ENCODE measurements around the gene FAM13C.

DNA sequence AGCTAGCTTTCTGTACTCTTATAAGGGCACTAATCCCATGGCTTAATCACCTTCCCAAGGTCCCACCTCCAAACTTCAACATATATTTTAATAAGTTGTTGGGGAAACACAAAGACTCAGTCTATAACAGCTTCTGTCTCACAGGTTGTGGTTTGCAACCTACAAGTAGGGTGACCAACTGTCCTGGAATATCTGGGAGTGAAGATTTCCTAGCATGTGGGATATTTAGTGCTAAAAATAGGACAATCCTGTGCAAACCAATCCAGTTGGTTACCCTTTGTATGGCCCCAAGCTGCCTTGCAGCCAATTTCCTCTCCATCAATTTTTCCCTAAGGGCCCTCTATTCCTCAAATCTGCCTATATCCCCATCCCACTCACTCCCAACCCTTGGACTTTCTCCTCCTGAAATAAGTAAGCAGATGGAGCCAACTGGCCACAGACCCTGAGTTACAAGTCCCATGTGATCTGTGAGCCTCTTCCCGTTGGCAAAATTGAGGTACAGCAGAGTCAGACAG, 82.3 kb downstream of the FAM13C start:
- TF ChIP-seq, protein P1, sequence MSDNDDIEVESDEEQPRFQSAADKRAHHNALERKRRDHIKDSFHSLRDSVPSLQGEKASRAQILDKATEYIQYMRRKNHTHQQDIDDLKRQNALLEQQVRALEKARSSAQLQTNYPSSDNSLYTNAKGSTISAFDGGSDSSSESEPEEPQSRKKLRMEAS (CRISPR knock-in tag; IDR thresholded peaks at IDR 0.05): no peak
- TF ChIP-seq, protein P2, sequence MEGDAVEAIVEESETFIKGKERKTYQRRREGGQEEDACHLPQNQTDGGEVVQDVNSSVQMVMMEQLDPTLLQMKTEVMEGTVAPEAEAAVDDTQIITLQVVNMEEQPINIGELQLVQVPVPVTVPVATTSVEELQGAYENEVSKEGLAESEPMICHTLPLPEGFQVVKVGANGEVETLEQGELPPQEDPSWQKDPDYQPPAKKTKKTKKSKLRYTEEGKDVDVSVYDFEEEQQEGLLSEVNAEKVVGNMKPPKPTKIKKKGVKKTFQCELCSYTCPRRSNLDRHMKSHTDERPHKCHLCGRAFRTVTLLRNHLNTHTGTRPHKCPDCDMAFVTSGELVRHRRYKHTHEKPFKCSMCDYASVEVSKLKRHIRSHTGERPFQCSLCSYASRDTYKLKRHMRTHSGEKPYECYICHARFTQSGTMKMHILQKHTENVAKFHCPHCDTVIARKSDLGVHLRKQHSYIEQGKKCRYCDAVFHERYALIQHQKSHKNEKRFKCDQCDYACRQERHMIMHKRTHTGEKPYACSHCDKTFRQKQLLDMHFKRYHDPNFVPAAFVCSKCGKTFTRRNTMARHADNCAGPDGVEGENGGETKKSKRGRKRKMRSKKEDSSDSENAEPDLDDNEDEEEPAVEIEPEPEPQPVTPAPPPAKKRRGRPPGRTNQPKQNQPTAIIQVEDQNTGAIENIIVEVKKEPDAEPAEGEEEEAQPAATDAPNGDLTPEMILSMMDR (IDR thresholded peaks at IDR 0.05 in 2 of 3, conservative IDR thresholded peaks at IDR 0.05 in 1 of 3; ENCODE audit: insufficient read depth in 2 of 3, low read depth in 1 of 3, low read length in 3 of 3): no peak
- TF ChIP-seq KDM5B (IDR thresholded peaks at IDR 0.05; ENCODE audit: insufficient replicate concordance, low read depth, low read length): no peak
- TF ChIP-seq, protein P3, sequence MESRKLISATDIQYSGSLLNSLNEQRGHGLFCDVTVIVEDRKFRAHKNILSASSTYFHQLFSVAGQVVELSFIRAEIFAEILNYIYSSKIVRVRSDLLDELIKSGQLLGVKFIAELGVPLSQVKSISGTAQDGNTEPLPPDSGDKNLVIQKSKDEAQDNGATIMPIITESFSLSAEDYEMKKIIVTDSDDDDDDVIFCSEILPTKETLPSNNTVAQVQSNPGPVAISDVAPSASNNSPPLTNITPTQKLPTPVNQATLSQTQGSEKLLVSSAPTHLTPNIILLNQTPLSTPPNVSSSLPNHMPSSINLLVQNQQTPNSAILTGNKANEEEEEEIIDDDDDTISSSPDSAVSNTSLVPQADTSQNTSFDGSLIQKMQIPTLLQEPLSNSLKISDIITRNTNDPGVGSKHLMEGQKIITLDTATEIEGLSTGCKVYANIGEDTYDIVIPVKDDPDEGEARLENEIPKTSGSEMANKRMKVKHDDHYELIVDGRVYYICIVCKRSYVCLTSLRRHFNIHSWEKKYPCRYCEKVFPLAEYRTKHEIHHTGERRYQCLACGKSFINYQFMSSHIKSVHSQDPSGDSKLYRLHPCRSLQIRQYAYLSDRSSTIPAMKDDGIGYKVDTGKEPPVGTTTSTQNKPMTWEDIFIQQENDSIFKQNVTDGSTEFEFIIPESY (CRISPR knock-in tag; IDR thresholded peaks at IDR 0.05): no peak
- no peak for TF ChIP-seq ZNF398 (CRISPR knock-in tag; IDR thresholded peaks at IDR 0.05)
- no peak for TF ChIP-seq YY1 (IDR thresholded peaks at IDR 0.05; ENCODE audit: borderline replicate concordance in 1 of 3, control insufficient read depth in 1 of 3, extremely low read depth in 1 of 3, insufficient read depth in 3 of 3, insufficient read length in 1 of 3, insufficient replicate concordance in 2 of 3, low read depth in 1 of 3, low read length in 2 of 3)
- TF ChIP-seq CEBPG (CRISPR knock-in tag; IDR thresholded peaks at IDR 0.05): no peak
- TF ChIP-seq CEBPG (tag; conservative IDR thresholded peaks at IDR 0.05 in 1 of 2, IDR thresholded peaks at IDR 0.05 in 1 of 2): no peak
- TF ChIP-seq, protein P4, sequence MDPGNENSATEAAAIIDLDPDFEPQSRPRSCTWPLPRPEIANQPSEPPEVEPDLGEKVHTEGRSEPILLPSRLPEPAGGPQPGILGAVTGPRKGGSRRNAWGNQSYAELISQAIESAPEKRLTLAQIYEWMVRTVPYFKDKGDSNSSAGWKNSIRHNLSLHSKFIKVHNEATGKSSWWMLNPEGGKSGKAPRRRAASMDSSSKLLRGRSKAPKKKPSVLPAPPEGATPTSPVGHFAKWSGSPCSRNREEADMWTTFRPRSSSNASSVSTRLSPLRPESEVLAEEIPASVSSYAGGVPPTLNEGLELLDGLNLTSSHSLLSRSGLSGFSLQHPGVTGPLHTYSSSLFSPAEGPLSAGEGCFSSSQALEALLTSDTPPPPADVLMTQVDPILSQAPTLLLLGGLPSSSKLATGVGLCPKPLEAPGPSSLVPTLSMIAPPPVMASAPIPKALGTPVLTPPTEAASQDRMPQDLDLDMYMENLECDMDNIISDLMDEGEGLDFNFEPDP (CRISPR knock-in tag; IDR thresholded peaks at IDR 0.05): no peak
- no peak for TF ChIP-seq RCOR1 (IDR thresholded peaks at IDR 0.05; ENCODE audit: borderline replicate concordance in 1 of 2, low read depth in 2 of 2, low read length in 2 of 2)
- TF ChIP-seq, protein P5, sequence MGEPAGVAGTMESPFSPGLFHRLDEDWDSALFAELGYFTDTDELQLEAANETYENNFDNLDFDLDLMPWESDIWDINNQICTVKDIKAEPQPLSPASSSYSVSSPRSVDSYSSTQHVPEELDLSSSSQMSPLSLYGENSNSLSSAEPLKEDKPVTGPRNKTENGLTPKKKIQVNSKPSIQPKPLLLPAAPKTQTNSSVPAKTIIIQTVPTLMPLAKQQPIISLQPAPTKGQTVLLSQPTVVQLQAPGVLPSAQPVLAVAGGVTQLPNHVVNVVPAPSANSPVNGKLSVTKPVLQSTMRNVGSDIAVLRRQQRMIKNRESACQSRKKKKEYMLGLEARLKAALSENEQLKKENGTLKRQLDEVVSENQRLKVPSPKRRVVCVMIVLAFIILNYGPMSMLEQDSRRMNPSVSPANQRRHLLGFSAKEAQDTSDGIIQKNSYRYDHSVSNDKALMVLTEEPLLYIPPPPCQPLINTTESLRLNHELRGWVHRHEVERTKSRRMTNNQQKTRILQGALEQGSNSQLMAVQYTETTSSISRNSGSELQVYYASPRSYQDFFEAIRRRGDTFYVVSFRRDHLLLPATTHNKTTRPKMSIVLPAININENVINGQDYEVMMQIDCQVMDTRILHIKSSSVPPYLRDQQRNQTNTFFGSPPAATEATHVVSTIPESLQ (CRISPR knock-in tag; IDR thresholded peaks at IDR 0.05): no peak
